ENCODE measurements around the gene YWHAB. TPM values are rescaled to one million over a fixed set of nuclear protein-coding genes. Genes with fewer than 3 reads are reported as not detected.
"Not testable (repeated sequence)": the region's sequence is repeated elsewhere in the genome, so short reads cannot be mapped to it uniquely, and the experiment has no call there.

YWHAB gene
- total RNA-seq, 4 donors from 2014 or later: 114 to 153 (median 143) TPM

GRCh38 chr20:44856442-44856841, 29.1 kb upstream of the YWHAB start:
- no peak for TF ChIP-seq CTCF (IDR thresholded peaks at IDR 0.05)
- ATAC-seq (ENCODE audit: low FRiP score) (no peak), DNase-seq (ENCODE audit: low spot score) (no peak)

GRCh38 chr20:44856856-44857448, 28.6 kb upstream of the YWHAB start:
- no peak for ATAC-seq (ENCODE audit: low FRiP score)
- no peak for DNase-seq (ENCODE audit: low spot score)
- no peak for TF ChIP-seq CTCF (IDR thresholded peaks at IDR 0.05)

GRCh38 chr20:44858606-44859360, 26.7 kb upstream of the YWHAB start:
- DNase-seq (ENCODE audit: low spot score) (no peak), ATAC-seq (ENCODE audit: low FRiP score) (no peak)
- no peak for TF ChIP-seq CTCF (IDR thresholded peaks at IDR 0.05)

GRCh38 chr20:44861531-44862006, 23.9 kb upstream of the YWHAB start:
- DNase-seq (ENCODE audit: low spot score): no peak
- peak; percentile 61 for ATAC-seq (ENCODE audit: low FRiP score)
- no peak for TF ChIP-seq CTCF (IDR thresholded peaks at IDR 0.05)

- no peak for ATAC-seq (ENCODE audit: low FRiP score)
- TF ChIP-seq CTCF (IDR thresholded peaks at IDR 0.05): no peak
- no peak for DNase-seq (ENCODE audit: low spot score)
Observed at GRCh38 chr20:44862286-44862685, 23.2 kb upstream of the YWHAB start.

- not testable (repeated sequence) for ATAC-seq (ENCODE audit: low FRiP score); DNase-seq (ENCODE audit: low spot score)
Observed at GRCh38 chr20:44863365-44864084, 22.0 kb upstream of the YWHAB start.

GRCh38 chr20:44864493-44864892, 21.0 kb upstream of the YWHAB start:
- ATAC-seq (ENCODE audit: low FRiP score); DNase-seq (ENCODE audit: low spot score): not testable (repeated sequence)
